Measurements from ENCODE around the gene FRS2.

DNA sequence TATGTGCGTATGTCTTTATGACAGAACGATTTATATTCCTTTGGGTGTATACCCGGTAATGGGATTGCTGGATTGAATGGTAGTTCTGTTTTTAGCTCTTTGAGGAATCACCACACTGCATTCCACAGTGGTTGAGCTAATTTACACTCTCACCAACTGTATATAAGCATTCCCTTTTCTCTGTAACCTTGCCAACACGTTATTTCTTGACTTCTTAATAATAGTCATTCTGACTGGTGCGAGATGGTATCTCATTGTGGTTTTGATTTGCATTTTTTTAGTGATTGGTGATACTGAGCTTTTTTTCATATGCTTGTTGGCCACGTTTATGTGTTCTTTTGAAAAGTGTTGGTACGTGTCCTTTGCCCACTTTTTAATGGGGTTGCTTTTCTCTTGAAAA, 49.7 kb downstream of the FRS2 start:
- TF ChIP-seq EP300 (IDR thresholded peaks at IDR 0.05) (no peak), POLR2AphosphoS5 (IDR thresholded peaks at IDR 0.05) (no peak)
- TF ChIP-seq, protein P1, sequence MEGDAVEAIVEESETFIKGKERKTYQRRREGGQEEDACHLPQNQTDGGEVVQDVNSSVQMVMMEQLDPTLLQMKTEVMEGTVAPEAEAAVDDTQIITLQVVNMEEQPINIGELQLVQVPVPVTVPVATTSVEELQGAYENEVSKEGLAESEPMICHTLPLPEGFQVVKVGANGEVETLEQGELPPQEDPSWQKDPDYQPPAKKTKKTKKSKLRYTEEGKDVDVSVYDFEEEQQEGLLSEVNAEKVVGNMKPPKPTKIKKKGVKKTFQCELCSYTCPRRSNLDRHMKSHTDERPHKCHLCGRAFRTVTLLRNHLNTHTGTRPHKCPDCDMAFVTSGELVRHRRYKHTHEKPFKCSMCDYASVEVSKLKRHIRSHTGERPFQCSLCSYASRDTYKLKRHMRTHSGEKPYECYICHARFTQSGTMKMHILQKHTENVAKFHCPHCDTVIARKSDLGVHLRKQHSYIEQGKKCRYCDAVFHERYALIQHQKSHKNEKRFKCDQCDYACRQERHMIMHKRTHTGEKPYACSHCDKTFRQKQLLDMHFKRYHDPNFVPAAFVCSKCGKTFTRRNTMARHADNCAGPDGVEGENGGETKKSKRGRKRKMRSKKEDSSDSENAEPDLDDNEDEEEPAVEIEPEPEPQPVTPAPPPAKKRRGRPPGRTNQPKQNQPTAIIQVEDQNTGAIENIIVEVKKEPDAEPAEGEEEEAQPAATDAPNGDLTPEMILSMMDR (IDR thresholded peaks at IDR 0.05): no peak
